Measurements from ENCODE around the gene CNOT3. TPM values are rescaled to one million over a fixed set of nuclear protein-coding genes. Genes with fewer than 3 reads are reported as not detected.

The CNOT3 gene
- total RNA-seq, 1 experiment from 2014 or later: 87.4 TPM

GRCh38 chr19:54151362-54152035 is 13.9 kb downstream of the CNOT3 start:
- intact Hi-C loops (cut with micrococcal nuclease; ENCODE audit: unreplicated experiment): no loop called here
- peaks cover 89% of the 10 kb centered on the region for H3K36me3 Mint-ChIP-seq (ENCODE audit: insufficient read depth, unreplicated experiment)

GRCh38 chr19:54152267-54152666 is 14.7 kb downstream of the CNOT3 start:
- H3K27ac Mint-ChIP-seq (ENCODE audit: unreplicated experiment): peak overlapping the region; percentile 33
- intact Hi-C loops (cut with micrococcal nuclease; ENCODE audit: unreplicated experiment): no loop called here
- H3K4me1 Mint-ChIP-seq (ENCODE audit: low read depth, unreplicated experiment): peaks cover 9% of the 10 kb centered on the region
- H3K27me3 Mint-ChIP-seq (ENCODE audit: unreplicated experiment): no peaks in the 10 kb centered on the region
- no peak overlapping the region for H3K4me3 Mint-ChIP-seq (ENCODE audit: low read depth, unreplicated experiment)
- TF ChIP-seq CTCF (IDR thresholded peaks at IDR 0.05; ENCODE audit: unreplicated experiment): no peak
- CTCF ChIA-PET: interaction anchor here (0.5 to 0.9 kb wide), 2 partner anchors 20 to 374 kb away, joined by 3 read pairs; no protein-coding TSS in a partner anchor
- BruUV-seq (replicated peaks): no TSS peak
- no peaks in the 10 kb centered on the region for H3K9me3 Mint-ChIP-seq (ENCODE audit: low read depth, unreplicated experiment)
- peaks cover 89% of the 10 kb centered on the region for H3K36me3 Mint-ChIP-seq (ENCODE audit: insufficient read depth, unreplicated experiment)
- DNase-seq: no peak

More at GRCh38 chr19:54151362-54152035, 13.9 kb downstream of the CNOT3 start:
- Mint-ChIP-seq H3K4me1 (ENCODE audit: low read depth, unreplicated experiment) (peaks cover 1% of the 10 kb centered on the region), H3K9me3 (ENCODE audit: low read depth, unreplicated experiment) (no peaks in the 10 kb centered on the region), H3K27ac (ENCODE audit: unreplicated experiment) (peak overlapping the region; percentile 6), H3K27me3 (ENCODE audit: unreplicated experiment) (no peaks in the 10 kb centered on the region), H3K4me3 (ENCODE audit: low read depth, unreplicated experiment) (no peak overlapping the region)
- DNase-seq: no peak
- CTCF ChIA-PET: interaction anchor here (0.9 kb wide), 1 partner anchor 20 kb away, joined by 3 read pairs; no protein-coding TSS in a partner anchor
- TF ChIP-seq CTCF (IDR thresholded peaks at IDR 0.05; ENCODE audit: unreplicated experiment): no peak
- no TSS peak for BruUV-seq (replicated peaks)

GRCh38 chr19:54152878-54153524 is 15.4 kb downstream of the CNOT3 start:
- peaks cover 12% of the 10 kb centered on the region for H3K4me1 Mint-ChIP-seq (ENCODE audit: low read depth, unreplicated experiment)

More at GRCh38 chr19:54152878-54153524, 15.4 kb downstream of the CNOT3 start:
- no peak overlapping the region for H3K4me3 Mint-ChIP-seq (ENCODE audit: low read depth, unreplicated experiment)
- no peak for DNase-seq
- H3K27ac Mint-ChIP-seq (ENCODE audit: unreplicated experiment): peak overlapping the region; percentile 33
- H3K27me3 Mint-ChIP-seq (ENCODE audit: unreplicated experiment): no peaks in the 10 kb centered on the region
- peaks cover 94% of the 10 kb centered on the region for H3K36me3 Mint-ChIP-seq (ENCODE audit: insufficient read depth, unreplicated experiment)
- CTCF ChIA-PET: interaction anchor here (0.5 kb wide), 1 partner anchor 375 kb away, joined by 3 read pairs; no protein-coding TSS in a partner anchor
- H3K9me3 Mint-ChIP-seq (ENCODE audit: low read depth, unreplicated experiment): no peaks in the 10 kb centered on the region
- no TSS peak for BruUV-seq (replicated peaks)
- intact Hi-C loops (cut with micrococcal nuclease; ENCODE audit: unreplicated experiment): no loop called here
- no peak for TF ChIP-seq CTCF (IDR thresholded peaks at IDR 0.05; ENCODE audit: unreplicated experiment)

All from Calu3 (cell line).